Measurements from ENCODE around the gene CAMKK2. TPM values are rescaled to one million over a fixed set of nuclear protein-coding genes. Genes with fewer than 3 reads are reported as not detected.

The CAMKK2 gene
- total RNA-seq, 1 experiment from 2014 or later = 24.7 TPM

GRCh38 chr12:121288986-121289385, 7.5 kb downstream of the CAMKK2 start:
- H3K14ac ChIP-seq (ENCODE audit: insufficient read depth, low read length) = no peak overlapping the region
- H2BK20ac ChIP-seq (ENCODE audit: low read depth, low read length, poor library complexity, severe bottlenecking) = no peak overlapping the region
- peaks cover 2% of the 10 kb centered on the region for H4K20me1 ChIP-seq (ENCODE audit: control insufficient read depth, insufficient read depth, insufficient read length)
- Mint-ChIP-seq H3K4me1 (peaks cover 13 to 22% of the 10 kb centered on the region in 2 experiments), H3K4me3 (peak overlapping the region in 1 of 2 experiments; percentile 44; a peak in 1 of 5 replicates), H3K36me3 (ENCODE audit: insufficient read depth in 1 of 3, low read depth in 3 of 3) (peaks cover 9 to 21% (median 12%) of the 10 kb centered on the region in 3 experiments; a peak in 6 of 7 replicates), H3K27ac (0 out of 7 replicates have a peak overlapping the region, but pooled peaks have one; percentile 31 to 55 (median 49)), H3K9me3 (no peaks in the 10 kb centered on the region), H3K27me3 (ENCODE audit: low read depth) (no peaks in the 10 kb centered on the region)
- no peak overlapping the region for H2BK12ac ChIP-seq (ENCODE audit: insufficient read length, low read depth, low read length)
- H4K91ac ChIP-seq (ENCODE audit: insufficient read length, low read depth, low read length) = no peak overlapping the region
- H3K18ac ChIP-seq (ENCODE audit: insufficient read length, low read depth, low read length) = no peak overlapping the region
- H2BK120ac ChIP-seq (ENCODE audit: low read depth, low read length, poor library complexity, severe bottlenecking) = no peak overlapping the region
- H3K79me1 ChIP-seq (ENCODE audit: insufficient read depth, low read depth, low read length, poor library complexity, severe bottlenecking) = peaks cover 4% of the 10 kb centered on the region
- no peak overlapping the region for H2AK5ac ChIP-seq (ENCODE audit: insufficient read length, low read length)
- H3K27me3 ChIP-seq (ENCODE audit: insufficient read depth, low read length) = no peaks in the 10 kb centered on the region
- no peak overlapping the region for H3K56ac ChIP-seq (ENCODE audit: insufficient read length, low read depth, low read length)
- no peak overlapping the region for H3K27ac ChIP-seq (ENCODE audit: insufficient read length, low read depth, low read length)
- no peak overlapping the region for H3K9ac ChIP-seq (ENCODE audit: extremely low read depth, insufficient read length, low read length)
- no peaks in the 10 kb centered on the region for H3K9me3 ChIP-seq (ENCODE audit: control insufficient read depth, low read depth, low read length)
- no peaks in the 10 kb centered on the region; the same call in 1 of the 2 replicates for H3K4me1 ChIP-seq (ENCODE audit: insufficient read depth, low read length)
- no peak overlapping the region for H2BK15ac ChIP-seq (ENCODE audit: low read depth, low read length)
- DNase-seq = no peak
- H3K79me2 ChIP-seq (ENCODE audit: insufficient read depth, low read length) = no peaks in the 10 kb centered on the region
- TF ChIP-seq CTCF (conservative IDR thresholded peaks at IDR 0.05) = no peak
- H4K5ac ChIP-seq (ENCODE audit: insufficient read length, low read depth, low read length) = no peak overlapping the region
- no peak overlapping the region for H3T11ph ChIP-seq (ENCODE audit: low read length)
- H2BK5ac ChIP-seq (ENCODE audit: insufficient read length, low read length) = no peak overlapping the region
- no CpG with 5 or more reads among the region's 9 CpGs for WGBS (ENCODE audit: extremely low coverage, insufficient read length, low lambda C conversion rate)
- no peak overlapping the region for H4K8ac ChIP-seq (replicated peaks; ENCODE audit: insufficient read length, low read depth, low read length)
- no peak overlapping the region for H3K23ac ChIP-seq (ENCODE audit: insufficient read length, low read depth, low read length)
- no peak overlapping the region for H3K4me2 ChIP-seq (ENCODE audit: insufficient read depth, insufficient read length, low read length)
- no peaks in the 10 kb centered on the region for H3K23me2 ChIP-seq (ENCODE audit: insufficient read length, low read depth, low read length, poor library complexity, severe bottlenecking)
- no peak overlapping the region for H3K4ac ChIP-seq (ENCODE audit: low read depth, low read length)
- H2AFZ ChIP-seq (ENCODE audit: low read length) = no peak overlapping the region
